ENCODE measurements around the gene CFAP206.
"Not testable (repeated sequence)": the region's sequence is repeated elsewhere in the genome, so short reads cannot be mapped to it uniquely, and the experiment has no call there.

Gene CFAP206

GRCh38 chr6:87421576-87421975, 13.8 kb downstream of the CFAP206 start:
- DNase-seq (ENCODE audit: low read depth in 2 of 2) = no peak

GRCh38 chr6:87426789-87427188, 19.0 kb downstream of the CFAP206 start:
- no peak for DNase-seq (ENCODE audit: low read depth in 2 of 2)

- DNase-seq (ENCODE audit: low read depth in 2 of 2) = no peak
Measured at GRCh38 chr6:87430499-87430898, 22.7 kb downstream of the CFAP206 start.

- DNase-seq (ENCODE audit: low read depth in 2 of 2) = no peak
Measured at GRCh38 chr6:87431263-87431662, 23.5 kb downstream of the CFAP206 start.

GRCh38 chr6:87436435-87436834, 28.7 kb downstream of the CFAP206 start:
- peak; percentile 9 to 14 for DNase-seq (ENCODE audit: low read depth in 2 of 2)

GRCh38 chr6:87441711-87442110, 33.9 kb downstream of the CFAP206 start:
- DNase-seq (ENCODE audit: low read depth in 2 of 2) = no peak

GRCh38 chr6:87444362-87444761, 36.6 kb downstream of the CFAP206 start:
- DNase-seq (ENCODE audit: low read depth in 2 of 2) = no peak

- no peak for DNase-seq (ENCODE audit: low read depth in 2 of 2)
Measured at GRCh38 chr6:87465051-87465450, 57.3 kb downstream of the CFAP206 start.

- DNase-seq (ENCODE audit: low read depth in 2 of 2) = peak; percentile 74 to 79
Measured at GRCh38 chr6:87472525-87473418, 65.0 kb downstream of the CFAP206 start, which contains the start of gene SLC35A1. TSS of gene SLC35A1 (plus strand) at chr6:87472974. CDS start at chr6:87473004, 30 bp downstream.

- DNase-seq (ENCODE audit: low read depth in 2 of 2) = no peak
Measured at GRCh38 chr6:87473419-87473903, 65.7 kb downstream of the CFAP206 start.

- DNase-seq (ENCODE audit: low read depth in 2 of 2) = no peak
Measured at GRCh38 chr6:87481931-87482330, 74.2 kb downstream of the CFAP206 start.

- no peak for DNase-seq (ENCODE audit: low read depth in 2 of 2)
Measured at GRCh38 chr6:87482366-87482765, 74.6 kb downstream of the CFAP206 start.

- DNase-seq (ENCODE audit: low read depth in 2 of 2) = no peak
Measured at GRCh38 chr6:87483929-87484328, 76.2 kb downstream of the CFAP206 start.

GRCh38 chr6:87484491-87484890, 76.7 kb downstream of the CFAP206 start:
- DNase-seq (ENCODE audit: low read depth in 2 of 2) = no peak

GRCh38 chr6:87487555-87487954, 79.8 kb downstream of the CFAP206 start:
- no peak for DNase-seq (ENCODE audit: low read depth in 2 of 2)

GRCh38 chr6:87489326-87489725, 81.6 kb downstream of the CFAP206 start:
- not testable (repeated sequence) for DNase-seq (ENCODE audit: low read depth in 2 of 2)

GRCh38 chr6:87494761-87495422, 87.1 kb downstream of the CFAP206 start:
- DNase-seq (ENCODE audit: low read depth in 2 of 2) = no peak

GRCh38 chr6:87498048-87498447, 90.3 kb downstream of the CFAP206 start:
- DNase-seq (ENCODE audit: low read depth in 2 of 2) = no peak

- DNase-seq (ENCODE audit: low read depth in 2 of 2) = no peak
Measured at GRCh38 chr6:87501809-87502572, 94.2 kb downstream of the CFAP206 start.

- DNase-seq (ENCODE audit: low read depth in 2 of 2) = no peak
Measured at GRCh38 chr6:87504441-87504840, 96.7 kb downstream of the CFAP206 start.
